ENCODE measurements around the gene CLASP1.
"Not testable (repeated sequence)": the region's sequence is repeated elsewhere in the genome, so short reads cannot be mapped to it uniquely, and the experiment has no call there.

Gene CLASP1

DNA sequence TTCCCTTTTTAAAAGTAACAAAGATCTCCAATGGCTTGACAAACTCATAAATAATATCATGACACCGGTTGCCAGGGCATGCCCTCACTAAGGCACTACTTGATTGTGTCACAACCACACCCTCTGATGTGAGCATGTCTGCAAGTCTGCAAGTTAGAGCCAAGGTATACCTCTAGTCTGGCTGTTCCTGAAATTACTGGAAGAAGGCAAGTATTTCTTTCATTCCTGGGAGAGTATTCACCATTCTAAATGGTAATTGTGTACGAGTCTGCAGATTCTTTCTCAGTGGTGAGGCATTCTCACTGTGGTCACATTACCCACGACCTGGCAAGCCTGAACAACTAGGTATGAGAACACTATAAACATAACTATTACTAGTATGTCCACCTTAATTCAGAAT is 144.3 kb downstream of the CLASP1 start:
- DNase-seq (ENCODE audit: low spot score), result no peak

GRCh38 chr2:121504316-121504715 is 144.9 kb downstream of the CLASP1 start:
- no peak for DNase-seq (ENCODE audit: low spot score)

- no peak for DNase-seq (ENCODE audit: low spot score)
Observed at GRCh38 chr2:121502781-121503180, 146.5 kb downstream of the CLASP1 start.

GRCh38 chr2:121502246-121502645 is 147.0 kb downstream of the CLASP1 start:
- no peak for DNase-seq (ENCODE audit: low spot score)

DNA sequence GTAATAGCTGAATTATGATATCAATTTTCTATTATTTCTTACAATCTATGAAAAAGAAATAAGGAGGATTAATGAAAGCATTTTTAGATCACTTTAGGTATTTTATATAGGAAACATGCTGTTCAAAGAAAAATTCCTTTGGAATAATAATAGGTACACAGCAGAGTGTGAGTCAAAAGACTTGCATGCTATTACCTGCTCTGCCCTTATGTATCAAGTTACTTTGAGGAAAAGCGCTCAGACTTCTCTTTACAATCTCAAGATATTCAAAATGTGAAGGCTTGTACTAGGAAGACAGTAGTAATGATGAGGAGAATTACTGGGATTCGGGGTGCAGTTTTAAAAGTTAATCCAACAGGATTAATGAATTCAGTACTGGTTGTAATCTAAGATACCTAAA is 147.7 kb downstream of the CLASP1 start:
- no peak for DNase-seq (ENCODE audit: low spot score)

GRCh38 chr2:121501031-121501430 is 148.2 kb downstream of the CLASP1 start:
- DNase-seq (ENCODE audit: low spot score), result no peak

DNA sequence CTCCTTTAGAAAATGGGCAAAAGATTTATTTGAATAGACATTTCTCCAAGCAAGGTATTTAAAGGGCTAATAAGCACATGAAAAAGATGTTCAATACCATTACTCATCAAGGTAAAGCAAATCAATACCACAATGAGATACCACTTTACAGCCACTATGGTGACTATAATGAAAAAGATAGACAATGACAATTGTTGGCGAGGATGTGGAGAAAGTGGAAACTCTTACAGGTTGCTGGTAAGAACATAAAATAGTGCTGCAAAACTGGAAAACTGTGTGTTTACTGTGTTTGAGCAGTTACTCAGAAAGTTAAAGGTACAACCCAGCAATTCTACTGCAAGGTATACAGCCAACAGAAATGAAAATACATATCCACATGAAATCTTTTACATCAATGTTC is 150.5 kb downstream of the CLASP1 start:
- DNase-seq (ENCODE audit: low spot score), result no peak

GRCh38 chr2:121492409-121492808 is 156.9 kb downstream of the CLASP1 start:
- no peak for DNase-seq (ENCODE audit: low spot score)

GRCh38 chr2:121491518-121491917 is 157.7 kb downstream of the CLASP1 start:
- DNase-seq (ENCODE audit: low spot score), result no peak

GRCh38 chr2:121490584-121491133 is 158.6 kb downstream of the CLASP1 start:
- no peak for DNase-seq (ENCODE audit: low spot score)

DNA sequence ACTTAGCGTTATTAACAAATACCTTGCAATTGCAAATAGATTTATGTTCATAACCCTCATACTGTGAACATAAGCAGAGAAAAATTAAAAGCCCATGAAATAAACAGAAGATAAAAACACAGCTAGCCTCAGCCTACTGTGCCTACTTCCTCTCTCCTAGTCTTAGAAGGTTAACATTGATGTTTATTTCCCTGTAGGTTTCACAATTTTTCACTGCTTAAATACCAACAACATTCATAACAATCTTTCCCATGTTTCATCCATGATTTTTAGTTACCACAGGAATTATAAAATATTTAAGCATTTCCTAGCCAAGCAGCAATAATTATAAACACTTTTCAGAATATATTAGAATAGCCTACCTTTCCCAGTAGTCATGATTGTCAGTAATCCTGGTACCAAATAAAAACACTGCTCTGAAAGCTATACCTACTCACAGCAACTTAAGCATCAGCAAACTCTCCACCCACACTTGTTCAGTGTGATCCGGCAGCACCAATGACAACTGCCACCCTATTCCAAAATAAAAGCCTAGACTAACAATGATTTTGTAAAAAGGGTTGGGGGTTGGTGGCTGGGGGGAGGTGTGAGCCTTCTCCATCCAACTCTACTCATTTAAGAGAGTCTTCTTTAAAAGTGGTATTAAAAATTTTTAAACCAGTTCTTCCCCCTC is 159.2 kb downstream of the CLASP1 start:
- DNase-seq (ENCODE audit: low spot score), result no peak

DNA sequence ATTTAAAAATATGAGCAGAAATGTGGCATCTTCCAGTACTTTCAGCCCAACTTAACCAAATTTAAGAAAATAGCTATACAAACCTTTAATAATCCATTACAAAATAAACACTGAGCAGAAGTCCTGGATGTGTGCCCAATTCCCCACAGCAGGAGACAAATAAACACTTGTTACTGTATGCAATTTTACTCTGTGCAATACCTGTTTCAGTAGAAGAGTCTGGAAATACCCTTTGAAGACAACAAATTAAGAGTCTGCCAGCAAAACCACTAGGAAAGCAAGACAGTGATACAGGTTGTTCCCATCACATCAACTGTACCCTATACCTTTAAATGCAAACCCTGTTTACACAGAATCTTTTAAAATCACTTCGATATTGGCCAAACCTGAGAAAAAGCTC is 160.0 kb downstream of the CLASP1 start:
- DNase-seq (ENCODE audit: low spot score), result peak; percentile 36

- no peak for DNase-seq (ENCODE audit: low spot score)
Observed at GRCh38 chr2:121486191-121486790, 163.0 kb downstream of the CLASP1 start.

DNA sequence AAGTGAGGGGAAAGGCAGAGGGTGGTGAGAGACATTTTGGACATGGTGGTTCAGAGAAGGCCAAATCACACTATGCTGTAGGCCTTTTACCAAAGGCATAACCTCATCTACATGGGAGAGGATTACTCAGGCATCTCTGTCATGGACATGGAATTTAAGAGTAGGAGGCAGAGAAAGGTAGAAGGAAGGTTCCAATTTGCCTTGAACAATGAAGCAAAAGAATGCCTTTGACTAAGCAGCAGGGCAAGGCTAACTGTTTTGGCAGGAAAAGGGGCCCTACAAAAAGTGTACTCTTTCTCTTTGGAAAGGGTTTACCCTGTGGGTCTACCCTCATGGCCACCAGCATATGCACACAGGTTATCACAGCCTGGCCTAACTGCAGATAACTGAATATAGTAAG is 164.2 kb downstream of the CLASP1 start:
- no peak for DNase-seq (ENCODE audit: low spot score)

GRCh38 chr2:121483846-121484245 is 165.4 kb downstream of the CLASP1 start:
- no peak for DNase-seq (ENCODE audit: low spot score)

- no peak for DNase-seq (ENCODE audit: low spot score)
Observed at GRCh38 chr2:121483021-121483420, 166.2 kb downstream of the CLASP1 start.

- no peak for DNase-seq (ENCODE audit: low spot score)
Observed at GRCh38 chr2:121480826-121481225, 168.4 kb downstream of the CLASP1 start.

DNA sequence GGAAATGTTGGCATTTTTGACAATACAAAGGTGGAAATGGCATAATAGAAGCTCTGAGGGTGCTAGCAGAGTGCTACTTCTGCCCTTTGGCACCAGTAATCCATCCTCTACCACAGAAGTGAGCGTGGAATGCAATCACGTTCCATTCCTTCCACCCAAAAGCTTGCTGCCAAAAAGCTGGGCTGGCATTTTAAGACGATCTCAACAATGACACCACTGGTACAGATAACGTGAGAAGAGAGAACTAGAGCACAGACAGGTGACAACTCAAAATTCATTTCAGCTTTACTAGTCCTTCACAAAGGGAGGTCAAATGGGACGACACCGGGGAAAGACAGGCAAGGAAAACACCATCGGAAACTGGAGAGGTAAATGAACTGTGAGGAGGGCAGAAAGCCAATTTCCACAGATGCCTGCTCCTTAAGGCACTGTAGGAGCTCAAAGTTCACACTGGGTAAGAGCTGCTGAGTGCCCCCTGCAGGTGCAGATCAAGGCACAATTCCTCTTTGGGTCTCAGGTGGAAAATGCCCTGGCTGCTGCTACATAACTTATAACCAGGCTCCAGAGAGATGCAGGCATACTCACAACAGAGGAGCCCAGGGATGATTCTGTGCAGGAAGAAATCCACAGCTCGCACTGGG is 169.3 kb downstream of the CLASP1 start:
- no peak for DNase-seq (ENCODE audit: low spot score)

- DNase-seq (ENCODE audit: low spot score), result no peak
Observed at GRCh38 chr2:121478996-121479745, 170.1 kb downstream of the CLASP1 start.

DNA sequence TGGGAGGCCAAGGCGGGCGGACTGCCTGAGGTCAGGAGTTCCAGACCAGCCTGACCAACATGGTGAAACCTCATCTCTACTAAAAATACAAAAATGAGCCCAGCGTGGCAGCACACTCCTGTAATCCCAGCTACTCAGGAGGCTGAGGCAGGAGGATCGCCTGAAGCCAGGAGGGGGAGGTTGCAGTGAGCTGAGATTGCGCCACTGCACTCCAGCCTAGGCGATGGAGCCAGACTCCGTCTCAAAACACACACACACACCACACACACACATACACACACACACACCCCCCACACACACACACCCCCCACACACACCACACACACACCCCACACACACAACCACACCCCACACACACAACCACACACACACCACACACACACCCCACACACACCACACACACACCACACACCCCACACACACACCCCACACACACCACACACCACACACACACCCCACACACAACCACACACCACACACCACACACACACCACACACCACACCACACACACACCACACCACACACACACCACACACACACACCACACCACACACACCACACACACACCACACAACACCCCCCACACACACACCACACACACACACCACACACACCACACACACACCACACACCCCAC is 170.8 kb downstream of the CLASP1 start:
- not testable (repeated sequence) for DNase-seq (ENCODE audit: low spot score)

GRCh38 chr2:121476684-121477083 is 172.6 kb downstream of the CLASP1 start:
- no peak for DNase-seq (ENCODE audit: low spot score)
